Activated CD4-positive, alpha-beta T cell treated with anti-CD3 and anti-CD28 coated beads for 36 hours (primary cell): ENCODE measurements around the gene SP5. TPM values are rescaled to one million over a fixed set of nuclear protein-coding genes. Genes with fewer than 3 reads are reported as not detected.

Source experiments
- ATAC-seq: fragments of 200-7000 bp; cut with Tn5 transposase; one replicate; pipeline ENCODE4 v1.10.0; 2021; ENCODE audit warnings: mild to moderate bottlenecking, moderate library complexity
- CTCF ChIA-PET: fragments of 350-600 bp; sonication (Branson Sonifier 250); formaldehyde crosslinking; loops from one replicate; lab custom pipeline; 2021; ENCODE audit warnings: antibody characterized with exemption; lab: Charles Lee
- POLR2A ChIA-PET: fragments of 350-600 bp; sonication (Branson Sonifier 250); formaldehyde crosslinking; loops from one replicate; lab custom pipeline; 2021; ENCODE audit warnings: antibody characterized with exemption, inconsistent platforms; lab: Charles Lee
- DNase-seq: peaks from one replicate; pipeline ENCODE4 v3.0.0-alpha.2; 2020
- H3K27ac Mint-ChIP-seq: one replicate; pipeline ENCODE4 v1.8.0; 2021; ENCODE audit warnings: mixed read lengths
- H3K27me3 Mint-ChIP-seq: one replicate; pipeline ENCODE4 v1.8.0; 2021; ENCODE audit warnings: mixed read lengths
- H3K36me3 Mint-ChIP-seq: one replicate; pipeline ENCODE4 v1.8.0; 2021; ENCODE audit warnings: low read depth, mixed read lengths
- H3K4me1 Mint-ChIP-seq: one replicate; pipeline ENCODE4 v1.8.0; 2021; ENCODE audit warnings: mixed read lengths
- H3K4me3 Mint-ChIP-seq: one replicate; pipeline ENCODE4 v1.8.0; 2021; ENCODE audit warnings: mild to moderate bottlenecking, moderate library complexity, mixed read lengths
- H3K9me3 Mint-ChIP-seq: one replicate; pipeline ENCODE4 v1.8.0; 2021; ENCODE audit warnings: low read depth, mixed read lengths
- intact Hi-C, 2 experiments: fragments of 100-400 bp; cut with DNase I in 1 of 2; cut with micrococcal nuclease in 1 of 2; formaldehyde crosslinking; loops; one replicate each; pipeline versions ENCODE4 v1.14.2 to v1.15.1; 2022 to 2024; cut with DNase I, micrococcal nuclease
- total RNA-seq, 2 experiments: library from RNA; stranded (reverse); gene quantifications; one replicate each; pipeline ENCODE4 v1.2.3, GENCODE V29; 2021

Gene SP5
- total RNA-seq, 2 experiments from 2014 or later, result 0.37 TPM; not detected in 1

- no peaks in the 10 kb centered on the region for H3K36me3 Mint-ChIP-seq
- ATAC-seq (no peak), DNase-seq (no peak)
- no peaks in the 10 kb centered on the region for H3K9me3 Mint-ChIP-seq
- intact Hi-C loops, result no loop called here
- peaks cover 20% of the 10 kb centered on the region for H3K4me1 Mint-ChIP-seq
- ChIA-PET CTCF (no interaction called here), POLR2A (no interaction called here)
- H3K27ac Mint-ChIP-seq, result no peak overlapping the region
- H3K27me3 Mint-ChIP-seq, result peaks cover 4% of the 10 kb centered on the region
- no peak overlapping the region for H3K4me3 Mint-ChIP-seq
Observed at GRCh38 chr2:170766693-170767092, 51.6 kb downstream of the SP5 start.

Other genes starting within 250 kb of the SP5 start
- gene ERICH2, start 55.0 kb downstream of the SP5 start, total RNA-seq, result not detected
- gene GAD1, start 101.5 kb downstream of the SP5 start, total RNA-seq, result 1 to 10 TPM; 6.5 to 6.9 TPM
- 10 to 100 TPM; 66.5 to 69.8 TPM for gene GORASP2, start 213.9 kb downstream of the SP5 start, total RNA-seq